Gastroesophageal sphincter (tissue), 3 donors: ENCODE measurements around the gene GRM8.

ENCODE experiments used
- POLR2A ChIP-seq, 2 donors: fragments of 450-650 bp; IDR thresholded peaks; one replicate each; pipeline ENCODE4 v1.6.1; 2017; ENCODE audit warnings: antibody characterized with exemption in 2 of 2, mild to moderate bottlenecking in 2 of 2, moderate library complexity in 1 of 2
- POLR2AphosphoS5 ChIP-seq: sonication (generic); formaldehyde crosslinking; IDR thresholded peaks from one replicate; pipeline ENCODE4 v1.6.1; 2017; ENCODE audit warnings: antibody characterized with exemption
- TF ChIP-seq, protein P1 (sequence below), 4 experiments: fragments of 200-600 bp in 2 of 4; fragments of 450-650 bp in 2 of 4; sonication (generic) in 1 of 4; IDR thresholded peaks; one replicate each; pipeline ENCODE4 v1.5.1; 2017 to 2019; ENCODE audit warnings: antibody characterized with exemption in 4 of 4, mild to moderate bottlenecking in 2 of 4, moderate library complexity in 2 of 4

DNA sequence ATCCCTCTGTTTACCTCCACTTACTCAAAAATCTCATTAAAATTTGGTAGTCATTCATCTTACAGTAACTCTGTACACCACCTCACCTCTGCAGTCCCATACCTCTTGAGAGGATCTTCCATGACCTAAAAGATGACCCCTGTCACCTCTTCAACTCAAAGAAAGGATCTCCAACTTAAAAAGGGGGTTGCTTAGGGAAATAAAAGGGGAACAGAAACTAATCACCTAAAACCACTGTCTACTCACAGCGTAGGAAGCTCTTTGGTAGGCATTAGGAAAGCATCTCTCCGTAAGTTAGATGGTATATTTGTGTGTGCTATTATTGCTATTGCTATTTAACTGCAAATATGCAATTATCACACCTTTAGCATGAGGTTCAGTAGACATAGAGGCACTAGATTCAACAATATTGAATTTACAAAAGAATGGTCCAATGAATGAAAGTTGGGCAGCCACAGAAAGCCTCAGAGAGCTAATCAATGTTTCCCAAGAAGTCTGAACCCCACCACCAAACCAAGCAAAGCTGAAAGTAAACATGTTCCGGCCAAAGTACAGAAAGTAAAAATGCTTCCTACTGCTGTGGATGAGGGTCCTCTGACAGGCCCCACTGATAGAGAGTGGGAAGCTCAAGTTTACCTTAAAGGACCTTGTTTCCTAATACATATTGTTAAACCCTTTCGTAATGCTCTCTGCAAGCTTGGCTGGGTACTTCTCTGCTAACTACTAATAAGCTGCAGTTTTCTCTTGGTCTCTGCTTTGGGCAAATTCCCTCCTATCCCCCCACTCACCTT, 105.8 kb downstream of the GRM8 start:
- TF ChIP-seq, protein P1, sequence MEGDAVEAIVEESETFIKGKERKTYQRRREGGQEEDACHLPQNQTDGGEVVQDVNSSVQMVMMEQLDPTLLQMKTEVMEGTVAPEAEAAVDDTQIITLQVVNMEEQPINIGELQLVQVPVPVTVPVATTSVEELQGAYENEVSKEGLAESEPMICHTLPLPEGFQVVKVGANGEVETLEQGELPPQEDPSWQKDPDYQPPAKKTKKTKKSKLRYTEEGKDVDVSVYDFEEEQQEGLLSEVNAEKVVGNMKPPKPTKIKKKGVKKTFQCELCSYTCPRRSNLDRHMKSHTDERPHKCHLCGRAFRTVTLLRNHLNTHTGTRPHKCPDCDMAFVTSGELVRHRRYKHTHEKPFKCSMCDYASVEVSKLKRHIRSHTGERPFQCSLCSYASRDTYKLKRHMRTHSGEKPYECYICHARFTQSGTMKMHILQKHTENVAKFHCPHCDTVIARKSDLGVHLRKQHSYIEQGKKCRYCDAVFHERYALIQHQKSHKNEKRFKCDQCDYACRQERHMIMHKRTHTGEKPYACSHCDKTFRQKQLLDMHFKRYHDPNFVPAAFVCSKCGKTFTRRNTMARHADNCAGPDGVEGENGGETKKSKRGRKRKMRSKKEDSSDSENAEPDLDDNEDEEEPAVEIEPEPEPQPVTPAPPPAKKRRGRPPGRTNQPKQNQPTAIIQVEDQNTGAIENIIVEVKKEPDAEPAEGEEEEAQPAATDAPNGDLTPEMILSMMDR (IDR thresholded peaks at IDR 0.05), result no peak
- TF ChIP-seq POLR2A (IDR thresholded peaks at IDR 0.05), result no peak
- no peak for TF ChIP-seq POLR2AphosphoS5
